Activated T-helper 9 cell treated with anti-CD3 and anti-CD28 coated beads, Interleukin-2, amount 50 U/mL, for 16 hours (primary cell): Measurements from ENCODE around the gene PSMB7.

ENCODE experiments used
- DNase-seq: peaks from one replicate; pipeline ENCODE4 v3.0.0-alpha.2; 2020; ENCODE audit warnings: low read depth

Gene PSMB7

GRCh38 chr9:124415102-124415851 is at the start of gene PSMB7:
Gene PSMB7 (minus strand): TSS chr9:124415442. CDS start chr9:124415425, 17 bp downstream.
- DNase-seq = peak; percentile 96

- DNase-seq = no peak
Observed at GRCh38 chr9:124462739-124463138, 47.5 kb upstream of the PSMB7 start.

- DNase-seq = no peak
Observed at GRCh38 chr9:124458441-124458840, 43.2 kb upstream of the PSMB7 start.

GRCh38 chr9:124457887-124458431 is 42.7 kb upstream of the PSMB7 start:
- DNase-seq = no peak

- no peak for DNase-seq
Observed at GRCh38 chr9:124457079-124457886, 42.0 kb upstream of the PSMB7 start.

GRCh38 chr9:124456341-124457078 is 41.3 kb upstream of the PSMB7 start:
- no peak for DNase-seq

GRCh38 chr9:124455820-124456219 is 40.6 kb upstream of the PSMB7 start:
- DNase-seq = no peak

- DNase-seq = no peak
Observed at GRCh38 chr9:124454791-124455443, 39.7 kb upstream of the PSMB7 start.

- no peak for DNase-seq
Observed at GRCh38 chr9:124454296-124454695, 39.1 kb upstream of the PSMB7 start.

- no peak for DNase-seq
Observed at GRCh38 chr9:124453586-124454191, 38.4 kb upstream of the PSMB7 start.

GRCh38 chr9:124452841-124453585 is 37.8 kb upstream of the PSMB7 start:
- no peak for DNase-seq

GRCh38 chr9:124452326-124452725 is 37.1 kb upstream of the PSMB7 start:
- no peak for DNase-seq

- no peak for DNase-seq
Observed at GRCh38 chr9:124450931-124451661, 35.9 kb upstream of the PSMB7 start.

- DNase-seq = no peak
Observed at GRCh38 chr9:124450241-124450924, 35.1 kb upstream of the PSMB7 start, which contains the start of gene ADGRD2. Gene ADGRD2 (plus strand): TSS chr9:124450451. CDS start chr9:124451667, 1,216 bp downstream.

GRCh38 chr9:124449381-124450151 is 34.3 kb upstream of the PSMB7 start:
- DNase-seq = no peak

- DNase-seq = no peak
Observed at GRCh38 chr9:124448019-124448418, 32.8 kb upstream of the PSMB7 start.

- DNase-seq = no peak
Observed at GRCh38 chr9:124447297-124447661, 32.0 kb upstream of the PSMB7 start.

GRCh38 chr9:124444166-124444565 is 28.9 kb upstream of the PSMB7 start:
- DNase-seq = no peak
